ENCODE results near the gene PIH1D1.

PIH1D1 gene

DNA sequence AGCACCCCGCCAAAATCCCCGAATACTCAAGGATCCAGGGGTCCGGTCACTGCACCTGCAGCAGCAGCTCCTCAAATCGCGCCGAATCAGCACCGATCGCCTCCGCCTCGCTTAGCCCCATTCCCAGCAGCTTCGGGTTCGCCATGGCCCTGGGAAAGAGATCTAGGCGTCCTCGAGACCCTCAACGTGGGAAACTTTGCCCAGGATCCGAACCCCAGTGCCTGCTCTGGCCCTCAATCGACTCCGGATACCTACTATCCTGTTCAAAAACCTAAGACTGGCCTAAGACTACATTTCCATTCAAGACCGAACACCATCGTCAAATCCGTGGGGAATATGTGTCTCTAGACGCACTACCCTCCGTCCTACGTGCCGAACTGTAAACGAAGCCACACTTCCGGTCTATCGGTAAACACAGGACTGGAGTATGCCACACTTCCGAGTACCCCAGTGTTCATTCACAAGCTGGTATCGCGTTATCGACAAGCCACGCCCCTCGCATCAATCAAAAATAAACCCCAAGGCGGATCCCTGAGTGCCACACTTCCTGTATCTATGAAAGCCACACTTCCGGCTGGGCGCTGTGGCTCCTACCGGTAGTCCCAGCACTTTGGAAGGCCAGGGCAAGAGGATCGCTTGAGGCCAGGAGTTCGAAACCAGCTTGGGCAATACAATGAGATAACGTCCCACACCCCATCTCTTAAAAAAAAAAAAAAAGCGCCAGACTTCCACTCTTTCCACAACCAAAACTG lies at the start of gene PIH1D1:
TSS of gene PIH1D1 (minus strand) at position 385 of the 752 bp plus-strand sequence. CDS start at position 145, 240 bp downstream.
- H3K4me3 ChIP-seq (replicated peaks in 1 of 2; ENCODE audit: low read depth in 2 of 2, low read length in 2 of 2): peak within 1 kb of the TSS; percentile 76 to 90
- peak; percentile 99 to 100 for DNase-seq (ENCODE audit: low read depth in 2 of 2)
- TF ChIP-seq, protein P1, sequence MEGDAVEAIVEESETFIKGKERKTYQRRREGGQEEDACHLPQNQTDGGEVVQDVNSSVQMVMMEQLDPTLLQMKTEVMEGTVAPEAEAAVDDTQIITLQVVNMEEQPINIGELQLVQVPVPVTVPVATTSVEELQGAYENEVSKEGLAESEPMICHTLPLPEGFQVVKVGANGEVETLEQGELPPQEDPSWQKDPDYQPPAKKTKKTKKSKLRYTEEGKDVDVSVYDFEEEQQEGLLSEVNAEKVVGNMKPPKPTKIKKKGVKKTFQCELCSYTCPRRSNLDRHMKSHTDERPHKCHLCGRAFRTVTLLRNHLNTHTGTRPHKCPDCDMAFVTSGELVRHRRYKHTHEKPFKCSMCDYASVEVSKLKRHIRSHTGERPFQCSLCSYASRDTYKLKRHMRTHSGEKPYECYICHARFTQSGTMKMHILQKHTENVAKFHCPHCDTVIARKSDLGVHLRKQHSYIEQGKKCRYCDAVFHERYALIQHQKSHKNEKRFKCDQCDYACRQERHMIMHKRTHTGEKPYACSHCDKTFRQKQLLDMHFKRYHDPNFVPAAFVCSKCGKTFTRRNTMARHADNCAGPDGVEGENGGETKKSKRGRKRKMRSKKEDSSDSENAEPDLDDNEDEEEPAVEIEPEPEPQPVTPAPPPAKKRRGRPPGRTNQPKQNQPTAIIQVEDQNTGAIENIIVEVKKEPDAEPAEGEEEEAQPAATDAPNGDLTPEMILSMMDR (IDR thresholded peaks at IDR 0.05; ENCODE audit: low read depth, low read length): peak; percentile 38

DNA sequence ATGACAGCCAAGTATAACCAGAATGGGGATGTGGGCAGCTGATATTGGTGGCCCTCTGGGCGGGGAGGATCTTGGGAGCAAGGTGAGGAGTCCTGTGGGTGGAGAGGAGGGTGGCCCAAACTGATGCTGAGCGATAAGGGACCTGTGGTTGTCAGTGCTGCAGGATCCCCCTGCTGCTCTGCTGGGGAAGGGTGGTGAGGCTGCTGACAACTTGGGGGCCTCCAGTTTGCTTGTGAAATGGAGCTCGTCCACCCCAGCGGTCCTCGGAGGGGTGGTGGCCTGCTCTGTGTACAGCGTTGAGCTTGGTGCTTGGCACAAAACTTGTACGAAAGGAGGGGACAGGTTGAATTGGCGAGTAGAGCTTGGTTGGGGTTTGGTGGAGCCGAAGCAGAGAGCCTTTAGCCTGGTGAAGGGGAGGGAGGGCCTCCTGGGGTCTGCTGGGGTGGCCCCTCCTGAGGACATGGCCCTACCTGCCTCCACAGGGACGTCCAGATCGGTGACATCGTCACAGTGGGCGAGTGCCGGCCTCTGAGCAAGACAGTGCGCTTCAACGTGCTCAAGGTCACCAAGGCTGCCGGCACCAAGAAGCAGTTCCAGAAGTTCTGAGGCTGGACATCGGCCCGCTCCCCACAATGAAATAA lies 47.5 kb upstream of the PIH1D1 start:
- no peak overlapping the region for H3K4me3 ChIP-seq (replicated peaks in 1 of 2; ENCODE audit: low read depth in 2 of 2, low read length in 2 of 2)
- DNase-seq (ENCODE audit: low read depth in 2 of 2): no peak
- TF ChIP-seq, protein P1 (IDR thresholded peaks at IDR 0.05; ENCODE audit: low read depth, low read length): no peak

DNA sequence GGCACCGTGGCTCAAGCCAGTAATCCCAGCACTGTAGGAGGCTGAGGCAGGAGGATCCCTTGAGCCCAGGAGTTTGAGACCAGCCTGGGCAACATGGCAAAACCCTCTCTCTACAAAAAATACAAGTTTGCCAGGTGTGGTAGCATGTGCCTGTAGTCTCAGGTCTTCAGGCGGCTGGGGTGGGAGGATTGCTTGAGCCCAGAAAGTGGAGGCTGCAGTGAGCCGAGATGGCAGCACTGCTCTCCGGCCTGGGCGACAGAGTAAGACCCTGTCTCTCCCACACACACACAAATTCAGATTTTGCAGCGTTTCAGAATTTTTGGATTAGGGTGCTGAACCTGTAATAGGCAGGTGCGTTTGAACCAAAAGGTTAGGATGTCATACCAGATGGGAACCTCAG lies 46.9 kb upstream of the PIH1D1 start:
- DNase-seq (ENCODE audit: low read depth in 2 of 2): no peak
- TF ChIP-seq, protein P1 (IDR thresholded peaks at IDR 0.05; ENCODE audit: low read depth, low read length): no peak
- peak overlapping the region in 1 of 2 donors; percentile 3 for H3K4me3 ChIP-seq (replicated peaks in 1 of 2; ENCODE audit: low read depth in 2 of 2, low read length in 2 of 2)

DNA sequence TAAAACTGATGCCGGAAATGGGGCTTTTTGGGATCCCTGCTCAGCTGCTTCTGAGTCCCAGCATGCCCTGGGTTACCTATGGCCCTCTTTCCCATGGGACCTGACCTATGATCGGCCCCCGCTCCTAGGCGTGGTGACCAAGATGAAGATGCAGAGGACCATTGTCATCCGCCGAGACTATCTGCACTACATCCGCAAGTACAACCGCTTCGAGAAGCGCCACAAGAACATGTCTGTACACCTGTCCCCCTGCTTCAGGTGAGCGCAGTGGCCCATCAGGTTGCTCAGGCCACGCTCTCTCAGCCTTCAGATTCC lies 46.1 kb upstream of the PIH1D1 start:
- DNase-seq (ENCODE audit: low read depth in 2 of 2): no peak
- TF ChIP-seq, protein P1 (IDR thresholded peaks at IDR 0.05; ENCODE audit: low read depth, low read length): no peak
- peak overlapping the region; percentile 79 to 94 for H3K4me3 ChIP-seq (replicated peaks in 1 of 2; ENCODE audit: low read depth in 2 of 2, low read length in 2 of 2)

DNA sequence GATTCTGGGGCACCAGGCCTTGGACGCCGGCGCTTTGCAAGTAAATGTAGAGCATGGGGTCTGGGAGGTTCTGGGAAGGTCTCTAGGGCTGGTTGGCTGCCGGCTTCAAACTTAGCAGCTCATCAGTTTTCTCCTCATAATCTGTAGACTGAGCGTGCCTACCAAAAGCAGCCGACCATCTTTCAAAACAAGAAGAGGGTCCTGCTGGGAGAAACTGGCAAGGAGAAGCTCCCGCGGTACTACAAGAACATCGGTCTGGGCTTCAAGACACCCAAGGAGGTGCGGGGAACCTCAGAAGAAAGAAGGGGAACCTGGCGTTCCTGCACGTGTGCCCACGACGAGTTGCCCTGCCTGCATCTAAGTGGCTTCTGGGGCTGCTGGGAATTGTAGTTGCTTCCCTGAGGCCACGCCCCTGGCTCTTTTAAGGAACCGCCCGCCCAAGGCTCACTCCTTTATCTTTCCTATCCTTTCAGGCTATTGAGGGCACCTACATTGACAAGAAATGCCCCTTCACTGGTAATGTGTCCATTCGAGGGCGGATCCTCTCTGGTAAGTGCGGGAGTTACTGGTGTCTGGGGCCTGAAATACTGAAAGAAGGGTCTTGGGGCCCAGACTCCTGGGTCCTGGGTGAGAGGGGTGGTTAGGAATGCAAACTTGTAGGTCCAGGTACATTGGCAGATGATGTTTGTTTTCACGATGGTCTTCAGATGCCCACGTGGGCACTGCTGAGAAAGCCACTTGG lies 45.6 kb upstream of the PIH1D1 start:
- DNase-seq (ENCODE audit: low read depth in 2 of 2): peak; percentile 70 to 71
- H3K4me3 ChIP-seq (replicated peaks in 1 of 2; ENCODE audit: low read depth in 2 of 2, low read length in 2 of 2): peak overlapping the region; percentile 79 to 94
- TF ChIP-seq, protein P1 (IDR thresholded peaks at IDR 0.05; ENCODE audit: low read depth, low read length): no peak

DNA sequence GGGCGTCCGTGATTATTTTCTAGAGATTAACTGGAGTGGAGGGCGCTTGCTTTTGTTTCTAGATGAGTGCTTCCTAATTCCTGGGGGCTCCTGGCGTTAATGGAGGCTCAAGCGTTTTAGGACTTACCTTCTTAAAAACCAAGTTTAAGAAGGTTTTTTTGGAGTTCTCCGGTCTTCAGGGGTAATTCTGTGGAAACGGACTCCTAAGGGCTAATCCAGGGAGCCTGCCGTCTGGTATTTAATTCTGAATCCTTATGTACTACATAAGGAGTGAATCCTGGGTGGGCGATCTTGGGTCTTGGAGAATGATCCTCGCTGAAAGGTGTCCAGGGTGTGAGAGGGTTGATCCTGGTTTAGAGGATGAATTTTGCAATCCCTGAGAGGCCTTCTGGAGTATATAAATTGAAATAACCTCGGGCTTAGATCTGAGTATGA lies 45.0 kb upstream of the PIH1D1 start:
- TF ChIP-seq, protein P1 (IDR thresholded peaks at IDR 0.05; ENCODE audit: low read depth, low read length): no peak
- peak overlapping the region; percentile 79 to 94 for H3K4me3 ChIP-seq (replicated peaks in 1 of 2; ENCODE audit: low read depth in 2 of 2, low read length in 2 of 2)
- DNase-seq (ENCODE audit: low read depth in 2 of 2): no peak

All from cardiac fibroblast (primary cell).